ENCODE results near the gene GPR108.

DNA sequence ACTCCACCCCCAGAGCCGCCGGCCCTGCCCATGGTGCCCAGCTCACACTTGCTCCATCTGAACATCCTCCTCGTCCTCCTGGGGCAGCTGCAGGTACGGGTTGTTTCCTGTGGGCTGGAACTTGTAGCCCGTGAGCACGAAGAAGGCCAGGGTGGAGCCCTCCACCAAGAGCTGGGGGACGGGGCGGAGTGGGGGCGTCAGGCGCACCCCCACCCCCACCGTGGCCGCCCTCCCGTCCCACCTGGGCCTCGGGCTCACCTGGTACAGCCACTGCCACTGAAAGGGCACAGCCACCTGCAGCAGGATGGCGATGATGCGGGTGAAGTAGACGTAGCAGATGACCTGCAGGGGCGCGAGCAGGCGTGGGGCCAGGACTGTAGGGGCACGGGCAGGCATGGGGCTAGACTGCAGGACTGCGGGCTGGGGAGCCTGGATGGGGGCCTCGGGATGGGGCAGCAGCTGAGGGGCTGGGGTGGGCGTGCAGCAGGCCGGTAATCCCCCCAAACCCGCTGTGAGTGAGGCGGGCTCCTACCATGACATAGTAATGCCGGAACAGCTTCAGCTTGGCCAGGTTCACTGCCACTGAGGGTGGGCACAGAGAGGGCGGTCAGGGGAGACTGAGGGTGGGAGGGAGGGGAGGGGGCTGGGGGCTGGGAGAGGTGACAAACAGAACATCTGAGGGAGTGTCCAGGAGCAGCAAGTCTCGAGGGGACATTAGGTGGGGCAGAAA lies 6.3 kb downstream of the GPR108 start:
- TF ChIP-seq CTCF (IDR thresholded peaks at IDR 0.05 in 4 of 5, conservative IDR thresholded peaks at IDR 0.05 in 1 of 5) (no peak), POLR2A (IDR thresholded peaks at IDR 0.05) (no peak)

Measured in gastrocnemius medialis (tissue), 4 donors.